GM10847 (cell line): ENCODE measurements around the gene COA8.

Source experiments
- POLR2A ChIP-seq: IDR thresholded peaks from 2 replicates; pipeline ENCODE4 v1.6.1; 2011; ENCODE audit not compliant: insufficient read length; ENCODE audit errors: extremely low read depth

COA8 gene

DNA sequence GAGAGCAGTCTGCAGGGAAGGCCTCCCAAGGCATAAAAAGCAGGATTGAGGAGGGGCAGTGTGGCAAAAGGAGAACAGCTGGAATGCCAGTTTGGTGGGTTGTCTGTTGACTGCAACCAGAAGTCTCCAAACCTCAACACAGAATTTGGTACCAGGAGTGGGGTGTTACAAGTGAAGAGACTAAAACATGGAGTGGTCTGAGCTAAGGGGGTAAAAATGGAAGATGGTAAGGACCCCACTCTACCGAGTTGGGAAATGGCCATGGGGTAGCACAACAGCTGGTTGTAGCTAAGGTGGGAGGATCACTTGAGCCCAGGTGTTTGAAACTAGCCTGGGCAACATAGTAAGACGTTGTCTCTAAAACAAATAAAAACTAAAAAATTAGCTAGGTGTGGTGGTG, 48.5 kb downstream of the COA8 start:
- no peak for TF ChIP-seq POLR2A

DNA sequence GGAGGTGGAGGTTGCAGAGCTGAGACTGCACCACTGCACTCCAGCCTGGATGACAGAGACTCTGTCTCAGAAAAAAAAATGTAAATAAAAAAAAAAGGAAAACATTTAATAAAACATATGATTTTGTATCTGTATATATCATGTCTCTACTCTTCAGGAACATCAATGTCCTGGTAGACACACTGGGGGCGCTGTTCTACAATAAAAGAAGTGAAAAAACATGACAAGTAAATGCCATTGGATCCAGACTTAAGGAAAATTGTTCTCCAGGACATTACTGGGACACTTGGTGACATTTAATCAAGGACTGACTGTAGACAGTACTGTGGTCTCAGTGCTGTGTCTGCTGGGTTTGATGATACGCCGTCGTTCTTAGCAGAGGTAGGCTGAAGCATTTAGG, 50.8 kb downstream of the COA8 start:
- TF ChIP-seq POLR2A: no peak

DNA sequence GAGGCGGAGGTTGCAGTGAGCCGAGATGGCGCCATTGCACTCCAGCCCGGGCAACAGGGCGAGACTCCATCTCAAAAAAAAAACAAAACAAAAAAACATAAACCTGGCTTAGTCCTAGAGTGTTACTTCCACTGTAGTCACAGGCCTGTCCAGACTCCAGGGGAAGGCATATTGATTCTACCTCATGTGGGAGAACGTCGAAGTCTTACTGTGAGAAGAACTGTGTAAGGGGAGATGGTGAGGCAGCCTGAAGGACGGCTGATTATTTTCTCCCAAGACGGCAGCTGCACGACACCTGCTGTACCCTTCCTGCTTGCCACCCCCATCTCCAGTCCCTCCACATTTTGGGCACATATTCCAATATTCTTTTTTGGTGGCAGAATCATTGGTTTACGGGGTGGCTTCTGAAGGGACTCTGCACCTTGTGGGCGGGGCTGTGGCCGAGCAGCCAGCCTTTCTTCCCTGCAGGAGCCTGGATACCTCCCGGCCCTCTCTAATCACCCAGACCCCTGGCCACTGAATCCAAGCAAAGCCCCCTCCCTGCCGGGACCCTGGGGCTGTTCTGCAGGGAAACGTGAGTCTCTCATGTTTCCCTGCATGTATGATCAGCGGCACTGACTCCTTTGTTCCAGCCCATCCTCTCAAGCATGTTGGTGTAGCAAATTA, 54.0 kb downstream of the COA8 start:
- TF ChIP-seq POLR2A: no peak

DNA sequence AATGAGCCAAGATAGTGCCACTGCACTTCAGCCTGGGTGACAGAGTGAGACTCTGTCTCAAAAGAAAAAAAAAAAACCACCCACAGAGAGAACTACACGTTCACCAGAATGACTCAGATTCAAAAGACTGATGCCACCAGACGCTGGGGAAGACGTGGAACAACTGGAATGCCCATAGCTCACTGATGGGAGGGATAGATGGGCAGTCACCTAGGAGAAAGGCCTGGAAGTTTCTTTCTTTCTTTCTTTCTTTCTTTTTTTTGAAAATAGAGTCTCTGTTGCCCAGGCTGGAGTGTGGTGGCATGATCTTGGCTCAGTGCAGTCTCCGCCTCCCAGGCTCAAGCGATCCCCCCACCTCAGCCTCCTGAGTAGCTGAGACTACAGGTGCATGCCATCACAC, 56.3 kb downstream of the COA8 start:
- TF ChIP-seq POLR2A: no peak

DNA sequence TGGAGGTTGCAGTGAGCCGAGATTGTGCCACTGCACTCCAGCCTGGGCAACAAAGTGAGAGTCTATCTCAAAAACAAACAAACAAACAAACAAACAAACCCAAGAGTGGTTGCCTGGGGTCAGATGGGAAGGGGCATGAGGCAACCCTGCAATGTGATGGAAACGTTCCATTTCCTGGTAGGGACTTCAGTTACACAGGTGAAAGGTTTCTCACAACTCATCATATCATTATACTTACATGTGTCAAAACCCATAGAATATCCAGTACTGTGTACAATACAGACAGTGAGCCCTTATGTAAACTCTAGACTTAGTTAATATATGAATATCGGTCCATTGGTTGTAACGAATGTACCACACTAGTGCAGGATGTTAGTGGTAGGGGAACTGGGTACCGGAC, 59.1 kb downstream of the COA8 start:
- no peak for TF ChIP-seq POLR2A

DNA sequence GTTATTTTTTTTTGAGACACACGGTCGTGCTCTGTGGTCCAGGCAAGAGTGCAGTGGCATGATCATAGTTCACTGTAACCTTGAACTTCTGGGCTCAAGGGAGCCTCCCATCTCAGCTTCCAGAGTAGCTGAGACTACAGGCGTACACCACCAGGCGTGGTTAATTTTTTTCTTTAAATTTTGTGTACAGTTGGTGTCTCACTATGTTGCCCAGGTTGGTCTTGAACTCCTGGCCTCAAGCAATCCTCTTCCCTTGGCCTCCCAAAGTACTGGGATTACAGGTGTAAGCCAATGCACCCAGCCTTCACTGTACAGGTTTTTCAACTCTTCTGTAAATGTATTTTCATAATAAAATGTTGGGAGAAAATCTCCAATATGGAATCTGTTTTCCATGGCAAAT, 60.5 kb downstream of the COA8 start:
- no peak for TF ChIP-seq POLR2A

DNA sequence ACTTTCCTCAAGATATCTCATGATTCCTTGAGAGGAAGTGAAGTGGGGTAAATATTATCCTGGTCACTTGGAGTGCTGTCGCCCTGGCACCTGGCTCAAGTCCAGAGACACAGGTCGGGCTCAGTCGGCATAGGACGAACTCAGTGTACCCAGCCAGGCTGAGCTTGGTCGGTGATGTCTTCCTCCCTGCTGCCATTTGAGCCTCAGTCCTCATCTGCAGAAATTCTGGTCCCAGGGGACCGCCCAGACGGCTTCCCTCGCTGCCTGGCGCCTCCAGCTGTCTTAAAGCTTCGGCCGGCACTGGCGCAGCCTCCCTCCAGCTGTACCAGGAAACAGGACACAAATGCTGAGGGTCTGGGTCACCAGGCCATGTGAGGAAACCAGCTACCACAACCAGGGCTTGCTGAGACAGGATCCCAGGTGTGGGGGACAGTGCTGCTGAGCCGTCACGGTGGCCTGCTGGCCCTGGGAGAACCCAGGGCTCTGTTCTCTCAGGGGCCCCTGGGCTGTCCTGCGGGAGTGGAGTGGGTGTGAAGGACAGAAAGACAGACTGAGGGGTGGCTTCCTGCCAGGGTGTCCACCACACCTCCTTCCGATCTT, 61.2 kb downstream of the COA8 start:
- no peak for TF ChIP-seq POLR2A

DNA sequence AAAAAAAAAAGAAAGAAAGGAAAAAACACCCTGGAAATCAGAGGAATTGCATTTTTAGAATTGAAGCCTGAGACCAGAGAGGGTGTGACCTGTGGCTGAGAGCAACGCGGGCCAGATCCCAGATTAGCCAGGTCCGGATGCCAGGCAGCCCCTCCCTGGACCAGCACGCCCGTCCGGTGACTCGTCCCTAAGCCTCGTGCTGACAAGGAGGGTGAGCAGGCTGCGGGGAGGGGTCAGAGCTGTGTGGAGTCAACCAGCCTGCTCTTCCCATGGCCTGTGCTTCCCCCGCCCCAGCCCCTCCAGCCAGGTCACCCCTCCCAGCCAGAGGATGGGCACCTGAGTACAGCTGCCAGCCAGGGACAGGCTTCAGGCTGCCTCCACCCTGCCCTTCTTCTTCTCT, 62.1 kb downstream of the COA8 start:
- TF ChIP-seq POLR2A: no peak

DNA sequence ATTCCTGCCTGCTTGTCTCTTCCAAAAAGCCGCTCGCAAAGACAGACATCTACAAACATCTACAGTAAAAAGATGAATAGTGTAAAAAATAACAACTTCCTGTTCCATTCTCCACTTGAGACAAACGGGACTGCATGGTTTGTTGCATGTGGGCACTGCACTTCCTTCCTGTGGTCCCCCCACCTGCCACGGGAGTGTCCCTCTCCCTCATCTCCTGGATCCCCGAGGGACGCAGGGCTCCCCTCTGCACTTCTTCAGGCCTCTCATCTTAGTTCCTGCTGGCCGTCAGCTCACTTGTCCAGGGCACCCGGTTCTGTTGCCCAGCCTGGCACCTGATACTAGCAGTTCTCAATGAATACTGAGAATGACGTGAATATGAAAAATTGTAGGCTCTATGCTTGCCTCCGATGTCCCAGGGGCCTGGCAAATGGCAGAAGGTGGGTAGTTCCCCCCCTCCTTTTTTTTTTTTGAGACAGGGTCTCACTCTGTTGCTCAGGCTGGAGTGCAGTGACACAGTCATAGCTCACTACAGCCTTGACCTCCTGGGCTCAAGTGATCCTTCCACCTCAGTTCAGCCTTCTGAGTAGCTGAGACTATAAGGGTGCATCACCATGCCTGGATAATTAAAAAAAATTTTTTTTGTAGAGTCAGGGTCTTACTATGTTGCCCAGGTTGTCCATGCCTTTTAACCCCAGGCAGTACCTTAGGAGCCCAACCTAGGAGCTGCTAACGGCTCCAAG, 62.8 kb downstream of the COA8 start:
- TF ChIP-seq POLR2A: no peak

DNA sequence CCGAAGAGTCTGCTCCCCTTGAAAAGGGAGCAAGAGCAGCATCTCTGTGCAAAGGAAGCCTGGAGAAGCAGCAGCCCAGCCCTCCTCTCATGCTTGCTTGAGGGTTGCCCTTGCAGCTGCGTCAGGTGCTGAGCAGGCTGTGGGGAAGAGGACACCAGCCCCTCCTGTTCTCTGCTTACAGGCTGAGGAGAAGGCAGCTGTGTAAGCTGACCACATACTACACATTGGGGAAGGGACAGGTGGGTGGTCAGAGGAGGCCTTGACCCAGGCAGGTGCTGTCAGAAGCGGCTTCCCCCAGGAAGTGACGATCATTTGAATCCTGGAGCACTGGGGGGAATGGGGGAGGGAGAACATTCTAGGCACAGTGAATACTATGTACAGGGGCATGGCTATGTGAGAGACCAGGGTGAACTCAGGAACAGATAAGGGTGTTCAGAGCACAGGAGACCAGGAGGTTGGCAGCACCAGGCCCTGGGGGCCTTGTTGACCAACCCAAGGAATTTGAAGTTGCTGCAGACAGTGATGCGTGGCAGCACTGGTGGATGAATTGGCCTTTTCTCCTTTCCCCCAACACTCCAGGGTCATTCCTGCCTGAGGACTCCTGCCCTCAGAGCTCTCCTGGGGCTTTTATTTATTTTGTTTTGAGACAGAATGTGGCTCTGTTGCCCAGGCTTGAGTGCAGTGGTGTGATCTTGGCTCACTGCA, 63.5 kb downstream of the COA8 start:
- TF ChIP-seq POLR2A: no peak

DNA sequence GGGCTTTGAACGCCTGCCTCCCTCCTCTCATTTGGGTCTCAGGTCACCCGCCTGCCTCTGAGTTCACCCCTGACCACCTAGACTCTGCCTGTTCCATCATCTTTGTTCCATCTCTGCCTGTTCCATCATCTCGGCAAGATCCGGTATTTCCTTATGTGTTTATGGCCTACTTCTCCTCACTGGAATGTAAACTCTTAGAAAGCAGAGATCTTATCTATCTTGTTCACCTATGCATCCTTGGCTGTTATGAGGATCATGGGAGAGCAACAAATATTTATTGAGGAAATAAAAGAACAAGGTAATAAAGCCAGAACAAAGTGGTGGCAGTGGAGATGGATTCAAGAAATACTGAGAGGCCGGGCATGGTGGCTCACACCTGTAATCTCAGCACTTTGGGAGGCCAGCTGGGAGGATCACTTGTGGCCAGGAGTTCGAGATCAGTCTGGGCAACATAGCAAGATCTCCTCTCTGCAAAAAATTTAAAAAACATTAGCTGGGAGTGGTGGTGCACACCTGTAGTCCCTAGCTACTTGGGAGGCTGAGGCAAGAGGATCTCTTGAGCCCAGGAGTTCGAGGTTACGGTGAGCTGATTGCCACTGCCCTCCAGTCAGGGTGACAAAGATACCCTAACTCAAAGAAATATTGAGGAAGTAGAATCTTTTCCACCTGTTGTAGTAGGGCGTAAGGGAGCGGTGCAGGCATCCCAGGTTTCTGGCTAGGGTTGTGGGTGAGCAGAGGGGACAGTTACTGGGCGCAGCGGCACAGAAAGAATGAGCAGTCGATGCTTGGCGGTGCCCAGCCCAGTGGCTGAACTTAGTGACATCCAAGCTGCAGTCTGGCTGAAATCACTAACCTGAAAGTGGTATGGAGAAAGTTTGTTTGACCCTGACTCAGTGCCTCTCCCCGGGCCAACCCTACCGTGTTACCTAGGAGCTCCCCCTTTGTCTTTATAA, 64.6 kb downstream of the COA8 start:
- no peak for TF ChIP-seq POLR2A

DNA sequence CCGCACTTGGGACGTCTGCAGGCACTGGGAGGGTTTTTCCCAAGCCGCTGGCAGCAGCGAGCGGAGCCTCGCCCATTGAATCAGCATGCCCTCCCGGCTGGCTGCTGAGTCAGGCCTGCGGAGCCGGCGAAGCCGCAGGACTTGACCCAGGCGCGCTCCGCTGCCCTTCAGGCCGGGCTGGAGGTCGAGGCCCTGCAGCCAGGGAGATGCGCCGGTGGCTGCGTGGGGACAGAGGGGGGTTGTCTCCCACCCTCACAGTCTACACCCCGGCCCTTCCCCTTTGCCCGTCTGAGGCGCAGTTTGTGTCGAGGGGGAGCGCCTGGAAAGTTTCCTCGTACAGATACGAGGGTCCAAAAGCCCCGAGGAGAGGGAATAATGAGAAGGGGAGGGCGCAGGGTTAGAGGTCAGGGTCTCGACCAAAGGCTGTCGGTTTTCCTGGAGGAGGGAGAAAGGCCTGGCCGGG, 65.5 kb downstream of the COA8 start:
- TF ChIP-seq POLR2A: peak; percentile 33

DNA sequence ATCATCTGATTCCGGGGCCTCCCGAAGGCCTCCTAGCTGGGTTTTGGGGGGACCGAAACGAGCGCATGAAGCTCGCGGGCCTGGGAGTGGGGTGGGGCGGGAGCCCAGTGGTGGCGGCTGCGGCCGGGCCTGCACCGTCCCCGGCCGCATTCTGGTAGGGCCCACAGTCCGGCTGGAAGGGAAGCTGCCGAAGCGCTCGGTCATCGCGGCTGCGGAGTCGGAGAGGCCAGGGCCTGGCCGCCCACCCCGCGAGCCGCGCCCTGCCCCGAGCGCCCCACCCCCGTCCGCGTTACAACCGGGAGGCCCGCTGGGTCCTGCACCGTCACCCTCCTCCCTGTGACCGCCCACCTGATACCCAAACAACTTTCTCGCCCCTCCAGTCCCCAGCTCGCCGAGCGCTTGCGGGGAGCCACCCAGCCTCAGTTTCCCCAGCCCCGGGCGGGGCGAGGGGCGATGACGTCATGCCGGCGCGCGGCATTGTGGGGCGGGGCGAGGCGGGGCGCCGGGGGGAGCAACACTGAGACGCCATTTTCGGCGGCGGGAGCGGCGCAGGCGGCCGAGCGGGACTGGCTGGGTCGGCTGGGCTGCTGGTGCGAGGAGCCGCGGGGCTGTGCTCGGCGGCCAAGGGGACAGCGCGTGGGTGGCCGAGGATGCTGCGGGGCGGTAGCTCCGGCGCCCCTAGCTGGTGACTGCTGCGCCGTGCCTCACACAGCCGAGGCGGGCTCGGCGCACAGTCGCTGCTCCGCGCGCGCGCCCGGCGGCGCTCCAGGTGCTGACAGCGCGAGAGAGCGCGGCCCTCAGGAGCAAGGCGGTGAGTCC, 66.1 kb downstream of the COA8 start, which contains the start of gene KLC1:
KLC1 (plus strand) TSS at position 528 of the 819 bp plus-strand sequence. CDS start 25,354 bp downstream, outside the sequence.
- peak; percentile 84 for TF ChIP-seq POLR2A
